HG03469 (cell line): ENCODE results near the gene UBIAD1.
"Not testable (repeated sequence)": the region's sequence is repeated elsewhere in the genome, so short reads cannot be mapped to it uniquely, and the experiment has no call there.

ENCODE experiments used
- ATAC-seq: cut with Tn5 transposase; IDR thresholded peaks from one replicate; pipeline ENCODE4 v1.9.1; 2021; ENCODE audit warnings: mild to moderate bottlenecking, moderate library complexity, moderate number of reproducible peaks; ENCODE audit not compliant: unreplicated experiment

Gene UBIAD1

GRCh38 chr1:11279152-11279551 lies 6.2 kb downstream of the UBIAD1 start:
- no peak for ATAC-seq

- ATAC-seq = no peak
Observed at GRCh38 chr1:11279630-11280029, 6.6 kb downstream of the UBIAD1 start.

- ATAC-seq = no peak
Observed at GRCh38 chr1:11280719-11281376, 7.8 kb downstream of the UBIAD1 start.

GRCh38 chr1:11281518-11282331 lies 8.7 kb downstream of the UBIAD1 start:
- ATAC-seq = no peak

- ATAC-seq = no peak
Observed at GRCh38 chr1:11283151-11283550, 10.2 kb downstream of the UBIAD1 start.

- ATAC-seq = no peak
Observed at GRCh38 chr1:11284784-11285183, 11.8 kb downstream of the UBIAD1 start.

- ATAC-seq = no peak
Observed at GRCh38 chr1:11285883-11286734, 13.1 kb downstream of the UBIAD1 start.

GRCh38 chr1:11286735-11287410 lies 13.9 kb downstream of the UBIAD1 start:
- ATAC-seq = no peak

GRCh38 chr1:11289064-11289463 lies 16.1 kb downstream of the UBIAD1 start:
- ATAC-seq = no peak

- ATAC-seq = no peak
Observed at GRCh38 chr1:11291049-11291448, 18.1 kb downstream of the UBIAD1 start.

- no peak for ATAC-seq
Observed at GRCh38 chr1:11293856-11294255, 20.9 kb downstream of the UBIAD1 start.

GRCh38 chr1:11294951-11295350 lies 22.0 kb downstream of the UBIAD1 start:
- no peak for ATAC-seq

GRCh38 chr1:11295905-11296304 lies 22.9 kb downstream of the UBIAD1 start:
- ATAC-seq = no peak

- not testable (repeated sequence) for ATAC-seq
Observed at GRCh38 chr1:11297774-11298173, 24.8 kb downstream of the UBIAD1 start.

GRCh38 chr1:11298390-11299224 lies 25.6 kb downstream of the UBIAD1 start:
- no peak for ATAC-seq

GRCh38 chr1:11299225-11299574 lies 26.2 kb downstream of the UBIAD1 start:
- no peak for ATAC-seq

GRCh38 chr1:11301601-11302000 lies 28.6 kb downstream of the UBIAD1 start:
- ATAC-seq = no peak

GRCh38 chr1:11302366-11302765 lies 29.4 kb downstream of the UBIAD1 start:
- no peak for ATAC-seq

- ATAC-seq = not testable (repeated sequence)
Observed at GRCh38 chr1:11305516-11305915, 32.5 kb downstream of the UBIAD1 start.

GRCh38 chr1:11307852-11308251 lies 34.9 kb downstream of the UBIAD1 start:
- ATAC-seq = no peak
